Adrenal gland (tissue), 12 donors: Measurements from ENCODE around the gene ZNF77. TPM values are rescaled to one million over a fixed set of nuclear protein-coding genes. Genes with fewer than 3 reads are reported as not detected.

Source experiments
- DNase-seq, 7 donors: peaks; one replicate each; pipeline ENCODE4 v3.0.0-alpha.2; 2019 to 2020
- H3K27ac ChIP-seq, 5 donors: fragments of 200-600 bp; sonication (generic) in 4 of 5; 1 replicate in 3 of 5; 2 replicates in 2 of 5; pipeline versions ENCODE4 v1.5.1 to v1.8.0; 2016 to 2020; ENCODE audit warnings: mild to moderate bottlenecking in 1 of 5
- H3K27me3 ChIP-seq: fragments of 200-600 bp; 2 replicates; pipeline ENCODE4 v1.8.0; 2021
- H3K36me3 ChIP-seq, 2 donors: fragments of 200-600 bp; replicated peaks in 1 of 2; 1 replicate in 1 of 2; 2 replicates in 1 of 2; pipeline versions ENCODE4 v1.5.1 to v1.8.0; 2018 to 2022
- H3K4me1 ChIP-seq, 2 donors: fragments of 200-600 bp; replicated peaks in 1 of 2; 1 replicate in 1 of 2; 2 replicates in 1 of 2; pipeline versions ENCODE4 v1.5.1 to v1.8.0; 2018 to 2021
- H3K4me3 ChIP-seq, 4 donors: fragments of 200-600 bp; sonication (generic) in 3 of 4; one replicate each; pipeline ENCODE4 v1.5.1; 2016 to 2018
- H3K9me3 ChIP-seq, 3 donors: fragments of 200-600 bp; sonication (generic) in 1 of 3; replicated peaks in 1 of 3; 1 replicate in 2 of 3; 2 replicates in 1 of 3; pipeline versions ENCODE4 v1.5.1 to v1.8.0; 2016 to 2021
- CTCF ChIP-seq, 6 experiments: fragments of 450-650 bp in 4 of 6; fragments of 200-600 bp in 2 of 6; sonication (generic) in 1 of 6; IDR thresholded peaks; 1 replicate in 5 of 6; 2 replicates in 1 of 6; pipeline versions ENCODE4 v1.5.1 to v1.8.0; 2016 to 2021; ENCODE audit warnings: antibody characterized with exemption in 6 of 6, mild to moderate bottlenecking in 2 of 6, moderate library complexity in 1 of 6
- POLR2A ChIP-seq, 2 donors: fragments of 450-650 bp; IDR thresholded peaks; one replicate each; pipeline ENCODE4 v1.6.1; 2017; ENCODE audit warnings: antibody characterized with exemption in 2 of 2, mild to moderate bottlenecking in 2 of 2, moderate library complexity in 1 of 2
- WGBS, 4 donors: extraction: QIAGEN DNeasy Blood & Tissue Kit in 2 of 4; methylation state at CpG; one replicate each; pipeline versions ENCODE4 v1.1.5 to v1.1.7; 2013 to 2017; 5-methylcytosine and 5-hydroxymethylcytosine counted together
- intact Hi-C, 2 donors: fragments of 100-400 bp; cut with DNase I; formaldehyde crosslinking; loops; one replicate each; pipeline versions ENCODE4 v1.14.1 to v1.15.0; 2022 to 2023
- polyA plus RNA-seq, 3 donors: library from polyadenylated mRNA; stranded (reverse); fragments of 200-250 nt in 2 of 3; fragments of 350-450 nt in 1 of 3; fragmentation: Illumina TruSeq in 1 of 3; extraction: RNeasy Lipid Tissue Mini Kit (QIAGEN cat#74804) in 1 of 3; gene quantifications; one replicate each; pipeline ENCODE4 v1.2.3, GENCODE V29; 2013 to 2014
- total RNA-seq, 9 donors: library from RNA; depleted of rRNA in 4 of 9; stranded (reverse); fragments of >200 nt in 4 of 9; fragments of 120-200 nt in 1 of 9; fragmentation: NEBNext Ultra II Directional in 1 of 9; extraction: Animal tissue kit (Norgen Biotek cat#: 25700) in 1 of 9; gene quantifications; one replicate each; pipeline versions ENCODE4 v1.1.0 to v1.2.4, GENCODE V29; 2013 to 2023
- donor health status: healthy with polysubstance abuse.
- donor health status: Bipolar disorder and iron deficiency.
- donor health status: DM: yes; HTN: yes; CAD: no.
- donor health status: DM: no; HTN: no; CAD: no.
- donor health status: DM: no; HTN: no; CAD: no.
- donor health status: DM: yes; HTN: yes; CAD: no.

ZNF77 gene
- total and polyA plus RNA-seq, 12 donors: 1.1 to 10.6 (median 3.6) TPM

DNA sequence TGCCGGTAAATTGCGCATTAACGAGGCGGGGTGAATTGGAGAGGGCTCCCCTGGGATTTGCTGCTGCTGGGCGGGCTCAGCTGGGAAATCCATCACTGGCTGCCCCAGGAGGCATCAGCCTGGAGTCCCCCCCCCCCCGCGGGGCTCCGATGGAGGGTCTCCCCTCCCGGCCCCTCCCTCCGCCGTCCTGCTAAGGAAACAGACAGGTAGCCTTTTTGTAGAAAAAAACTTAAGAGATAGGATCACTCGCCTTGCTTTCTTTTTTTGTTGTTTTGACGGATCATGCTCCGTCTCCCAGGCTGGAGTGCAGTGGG is 39.4 kb upstream of the ZNF77 start:
- Histone ChIP-seq H3K36me3 (no peaks in the 10 kb centered on the region), H3K27me3 (no peaks in the 10 kb centered on the region), H3K27ac (peak overlapping the region in 4 of 5 donors; percentile 26 to 94 (median 55)), H3K9me3 (no peaks in the 10 kb centered on the region), H3K4me3 (peak overlapping the region in 2 of 4 donors; percentile 13 to 16), H3K4me1 (peaks cover 14 to 23% of the 10 kb centered on the region in 2 donors)
- peak in 2 of 7 donors; percentile 52 to 59 for DNase-seq
- no peak for TF ChIP-seq POLR2A (IDR thresholded peaks at IDR 0.05)
- TF ChIP-seq CTCF (IDR thresholded peaks at IDR 0.05): no peak
- WGBS, 4 donors: 3 to 4% (median 3%) methylated on average over 9 to 14 of the region's 14 CpGs
- intact Hi-C loops: no loop called here

DNA sequence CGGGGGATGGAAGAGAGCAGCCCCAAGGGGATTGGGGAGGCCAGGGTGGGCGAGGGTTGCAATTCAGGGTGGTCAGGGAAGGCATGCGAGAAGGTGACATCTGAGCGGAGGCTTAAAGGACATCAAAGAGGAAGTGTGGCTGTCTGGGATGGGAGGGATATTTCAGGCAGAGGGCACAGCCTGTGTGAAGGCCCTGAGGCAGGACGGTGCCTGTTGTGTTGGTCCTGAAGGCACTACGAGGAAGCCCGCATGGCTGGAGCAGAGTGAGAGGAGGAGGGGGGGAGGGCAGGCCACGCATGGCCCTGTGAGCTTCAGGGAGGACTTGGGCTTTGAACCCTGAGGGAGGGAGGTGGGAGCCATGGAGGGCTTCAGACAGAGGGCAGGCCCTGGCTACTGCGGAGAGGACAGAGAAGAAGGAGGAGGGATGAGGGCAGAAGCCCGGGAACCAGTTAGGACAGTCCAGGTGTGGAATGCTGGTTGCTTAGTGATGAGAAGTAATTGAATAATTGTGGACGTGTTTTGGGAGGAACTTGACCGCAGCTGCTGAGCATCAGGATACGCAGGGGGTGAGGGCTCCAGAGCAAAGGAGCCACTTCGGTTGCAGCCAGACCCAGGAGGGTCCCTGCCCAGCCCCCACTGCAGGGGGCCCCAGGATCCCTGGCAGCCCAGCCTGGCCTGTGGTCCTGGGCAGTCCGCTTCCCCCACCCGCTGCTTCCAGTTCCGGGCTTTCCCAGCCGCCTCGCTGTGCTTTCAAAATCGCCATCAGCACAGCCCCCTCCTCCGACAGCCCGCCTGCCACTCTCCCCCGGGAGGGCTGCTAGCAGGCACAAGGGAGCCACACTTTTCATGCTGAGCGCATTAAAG is 38.8 kb upstream of the ZNF77 start:
- H3K36me3 ChIP-seq: no peaks in the 10 kb centered on the region
- peak in 5 of 7 donors; percentile 40 to 78 (median 53) for DNase-seq

DNA sequence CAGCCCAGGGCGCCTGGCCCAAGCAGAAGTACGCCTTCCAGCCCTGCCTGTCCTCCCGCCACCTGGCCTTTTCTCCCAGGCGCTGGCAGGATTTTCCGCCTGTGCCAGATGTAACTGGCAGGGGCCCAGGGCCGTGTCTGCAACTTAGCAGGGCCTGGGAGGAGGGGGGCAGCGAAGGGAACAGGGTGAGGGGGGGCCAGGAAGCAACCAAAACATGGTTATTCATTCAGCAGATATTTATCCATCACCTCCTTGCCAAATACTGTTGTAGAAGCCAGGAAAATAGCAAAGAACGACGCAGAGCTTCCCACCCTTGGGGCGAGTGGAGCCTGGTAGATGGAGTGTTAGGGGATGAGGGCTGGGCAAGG is 38.2 kb upstream of the ZNF77 start:
- peaks cover 14 to 23% of the 10 kb centered on the region in 2 donors for H3K4me1 ChIP-seq
- no peaks in the 10 kb centered on the region for H3K27me3 ChIP-seq
- H3K9me3 ChIP-seq: no peaks in the 10 kb centered on the region
- peak overlapping the region; percentile 14 to 94 (median 51) for H3K27ac ChIP-seq
- no peak for TF ChIP-seq POLR2A (IDR thresholded peaks at IDR 0.05)
- no peak for TF ChIP-seq CTCF (IDR thresholded peaks at IDR 0.05)
- no peak overlapping the region for H3K4me3 ChIP-seq
- WGBS, 4 donors: 2 to 5% (median 3%) methylated on average over 7 to 10 of the region's 10 CpGs
- H3K36me3 ChIP-seq: no peaks in the 10 kb centered on the region
- intact Hi-C loops: no loop called here
- DNase-seq: peak; percentile 77 to 96 (median 90)

More for the DNA sequence above, 38.8 kb upstream of the ZNF77 start:
- H3K4me1 ChIP-seq: peaks cover 14 to 23% of the 10 kb centered on the region in 2 donors
- intact Hi-C loops: no loop called here
- peak overlapping the region in 2 of 4 donors; percentile 13 to 16 for H3K4me3 ChIP-seq
- H3K27me3 ChIP-seq: no peaks in the 10 kb centered on the region
- H3K9me3 ChIP-seq: no peaks in the 10 kb centered on the region
- TF ChIP-seq POLR2A (IDR thresholded peaks at IDR 0.05) (peak in 1 of 2 donors; percentile 31), CTCF (IDR thresholded peaks at IDR 0.05) (no peak)
- peak overlapping the region; percentile 14 to 94 (median 27) for H3K27ac ChIP-seq
- 7 to 11% (median 9%) methylated on average over 14 to 24 of the region's 24 CpGs for WGBS, 4 donors

- no peak for DNase-seq
- intact Hi-C loops: no loop called here
Measured at GRCh38 chr19:2982561-2982960, 37.8 kb upstream of the ZNF77 start.

More at GRCh38 chr19:2982561-2982960, 37.8 kb upstream of the ZNF77 start:
- WGBS, 4 donors: 21 to 31% (median 24%) methylated on average over 4 to 8 of the region's 8 CpGs
- H3K27ac ChIP-seq: peak overlapping the region in 4 of 5 donors; percentile 47 to 94 (median 67)
- no peak overlapping the region for H3K4me3 ChIP-seq
- peaks cover 16 to 25% of the 10 kb centered on the region in 2 donors for H3K4me1 ChIP-seq
- TF ChIP-seq CTCF (IDR thresholded peaks at IDR 0.05): no peak
- no peak for TF ChIP-seq POLR2A (IDR thresholded peaks at IDR 0.05)
- H3K27me3 ChIP-seq: no peaks in the 10 kb centered on the region
- H3K9me3 ChIP-seq: no peaks in the 10 kb centered on the region
- H3K36me3 ChIP-seq: no peaks in the 10 kb centered on the region
